ENCODE measurements around the gene IL9R.

The IL9R gene

DNA sequence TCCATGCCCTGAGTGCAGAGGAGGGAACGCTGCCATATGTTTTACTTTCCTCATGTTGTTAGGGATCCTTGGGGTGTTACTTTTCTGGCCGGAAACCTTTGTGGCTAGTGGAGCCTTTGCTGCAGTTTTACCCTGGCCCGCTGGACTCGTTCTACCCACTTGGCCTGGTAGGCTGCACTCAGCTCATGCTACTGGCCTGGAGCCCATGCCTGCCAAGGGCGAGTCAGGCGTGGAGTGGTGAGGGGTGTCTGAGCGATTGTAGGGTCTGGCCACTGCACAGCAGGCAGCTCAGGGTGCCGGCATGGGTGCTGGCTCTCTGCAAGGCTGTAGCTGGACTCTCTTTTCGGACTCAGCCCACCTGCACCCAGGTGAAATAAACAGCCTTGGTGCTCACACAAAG, 41.4 kb upstream of the IL9R start:
- TF ChIP-seq, protein P1, sequence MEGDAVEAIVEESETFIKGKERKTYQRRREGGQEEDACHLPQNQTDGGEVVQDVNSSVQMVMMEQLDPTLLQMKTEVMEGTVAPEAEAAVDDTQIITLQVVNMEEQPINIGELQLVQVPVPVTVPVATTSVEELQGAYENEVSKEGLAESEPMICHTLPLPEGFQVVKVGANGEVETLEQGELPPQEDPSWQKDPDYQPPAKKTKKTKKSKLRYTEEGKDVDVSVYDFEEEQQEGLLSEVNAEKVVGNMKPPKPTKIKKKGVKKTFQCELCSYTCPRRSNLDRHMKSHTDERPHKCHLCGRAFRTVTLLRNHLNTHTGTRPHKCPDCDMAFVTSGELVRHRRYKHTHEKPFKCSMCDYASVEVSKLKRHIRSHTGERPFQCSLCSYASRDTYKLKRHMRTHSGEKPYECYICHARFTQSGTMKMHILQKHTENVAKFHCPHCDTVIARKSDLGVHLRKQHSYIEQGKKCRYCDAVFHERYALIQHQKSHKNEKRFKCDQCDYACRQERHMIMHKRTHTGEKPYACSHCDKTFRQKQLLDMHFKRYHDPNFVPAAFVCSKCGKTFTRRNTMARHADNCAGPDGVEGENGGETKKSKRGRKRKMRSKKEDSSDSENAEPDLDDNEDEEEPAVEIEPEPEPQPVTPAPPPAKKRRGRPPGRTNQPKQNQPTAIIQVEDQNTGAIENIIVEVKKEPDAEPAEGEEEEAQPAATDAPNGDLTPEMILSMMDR (IDR thresholded peaks at IDR 0.05): no peak
- no peaks in the 10 kb centered on the region for H3K79me2 ChIP-seq
- H3K36me3 ChIP-seq (ENCODE audit: control insufficient read depth, insufficient read depth, low read length): no peaks in the 10 kb centered on the region
- H3K9ac ChIP-seq: no peak overlapping the region
- no peaks in the 10 kb centered on the region for H3K27me3 ChIP-seq (ENCODE audit: control insufficient read depth, insufficient read depth, low read length)
- H3K27ac ChIP-seq: no peak overlapping the region
- no peak overlapping the region for H3K4me3 ChIP-seq (ENCODE audit: low read depth, low read length)
- H3K9me3 ChIP-seq (ENCODE audit: control insufficient read depth, low read length): no peaks in the 10 kb centered on the region
- no peak overlapping the region for H2AFZ ChIP-seq
- no peaks in the 10 kb centered on the region for H3K4me1 ChIP-seq
- no peak overlapping the region for H3K4me2 ChIP-seq (ENCODE audit: low read length)

DNA sequence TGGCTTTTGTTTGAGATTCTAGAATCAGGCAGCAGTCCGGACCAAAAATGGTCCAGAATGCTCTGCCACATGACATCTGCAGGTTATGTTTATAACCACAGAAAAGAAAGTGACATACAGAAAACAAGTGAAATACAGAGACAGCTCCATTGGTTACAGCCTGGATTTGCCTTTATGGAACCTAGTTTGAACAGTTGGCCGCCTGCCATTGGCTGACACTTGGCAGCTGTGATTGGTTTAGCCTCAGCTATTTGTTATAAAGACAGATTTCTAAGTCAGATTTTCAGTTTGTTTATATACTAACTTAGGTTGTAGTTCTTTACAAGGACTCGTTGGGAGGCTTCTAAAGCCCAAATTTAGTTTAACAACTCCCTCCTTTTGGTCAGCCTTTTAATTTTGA, 40.8 kb upstream of the IL9R start:
- H3K4me3 ChIP-seq (ENCODE audit: low read depth, low read length): no peak overlapping the region
- no peaks in the 10 kb centered on the region for H3K79me2 ChIP-seq
- no peaks in the 10 kb centered on the region for H3K27me3 ChIP-seq (ENCODE audit: control insufficient read depth, insufficient read depth, low read length)
- peak overlapping the region; percentile 42 for H3K4me2 ChIP-seq (ENCODE audit: low read length)
- no peaks in the 10 kb centered on the region for H3K9me3 ChIP-seq (ENCODE audit: control insufficient read depth, low read length)
- TF ChIP-seq, protein P1 (IDR thresholded peaks at IDR 0.05): no peak
- no peak overlapping the region for H2AFZ ChIP-seq
- no peaks in the 10 kb centered on the region for H3K36me3 ChIP-seq (ENCODE audit: control insufficient read depth, insufficient read depth, low read length)
- H3K4me1 ChIP-seq: no peaks in the 10 kb centered on the region
- H3K27ac ChIP-seq: no peak overlapping the region
- H3K9ac ChIP-seq: no peak overlapping the region

DNA sequence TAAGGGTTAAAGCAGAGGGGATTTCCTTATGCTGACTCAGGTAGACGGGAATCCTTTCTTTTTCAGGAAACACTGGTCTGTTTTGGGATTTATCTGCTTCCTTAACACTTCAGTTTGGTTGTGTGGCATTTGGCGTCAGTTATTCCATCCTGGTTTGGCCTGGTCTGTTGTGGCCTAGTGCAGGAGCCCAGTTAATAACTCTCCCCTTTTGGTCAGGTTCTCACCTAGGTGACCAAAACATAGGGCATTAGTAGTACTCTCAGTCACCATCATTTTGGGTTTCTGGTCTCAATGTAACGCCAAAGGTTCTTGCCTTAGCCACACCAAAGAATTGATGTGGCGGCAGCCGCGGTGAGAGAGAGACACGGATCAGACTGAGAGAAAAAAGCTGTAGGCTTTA, 39.7 kb upstream of the IL9R start:
- H2AFZ ChIP-seq: no peak overlapping the region
- H3K4me2 ChIP-seq (ENCODE audit: low read length): no peak overlapping the region
- TF ChIP-seq, protein P1 (IDR thresholded peaks at IDR 0.05): no peak

DNA sequence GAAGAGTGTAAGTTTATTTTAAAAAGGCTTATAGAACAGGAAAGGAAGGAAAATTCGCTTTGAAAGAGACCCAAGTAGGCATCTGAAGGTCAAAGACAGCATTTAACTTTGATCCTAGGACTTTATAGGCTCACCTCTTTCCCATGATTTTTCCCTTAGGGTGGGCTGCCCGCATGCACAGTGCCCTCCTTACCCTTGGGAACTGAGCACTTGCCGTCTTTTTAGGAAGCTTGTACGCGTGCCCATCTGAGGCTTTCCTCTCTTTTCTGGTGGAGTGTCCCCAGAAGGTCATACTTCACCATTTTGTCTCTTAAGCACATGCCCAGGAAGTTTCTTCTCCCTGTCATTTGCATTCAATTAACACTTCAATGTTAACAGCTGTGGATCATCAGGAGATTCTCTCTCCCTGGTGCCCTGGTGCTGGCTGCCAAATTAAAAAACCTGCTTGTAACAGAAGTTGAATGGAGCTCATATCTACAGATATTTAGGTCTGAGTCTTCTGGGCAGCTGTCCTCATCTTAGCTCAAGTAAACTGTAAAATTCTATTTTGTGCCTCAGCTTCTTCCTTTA, 38.4 kb upstream of the IL9R start:
- TF ChIP-seq, protein P1 (IDR thresholded peaks at IDR 0.05): no peak
- Histone ChIP-seq H3K27me3 (ENCODE audit: control insufficient read depth, insufficient read depth, low read length) (no peaks in the 10 kb centered on the region), H2AFZ (no peak overlapping the region), H3K9me3 (ENCODE audit: control insufficient read depth, low read length) (no peaks in the 10 kb centered on the region), H3K4me3 (ENCODE audit: low read depth, low read length) (no peak overlapping the region), H3K9ac (no peak overlapping the region), H3K79me2 (no peaks in the 10 kb centered on the region), H3K4me2 (ENCODE audit: low read length) (no peak overlapping the region), H3K36me3 (ENCODE audit: control insufficient read depth, insufficient read depth, low read length) (no peaks in the 10 kb centered on the region), H3K4me1 (no peaks in the 10 kb centered on the region), H3K27ac (no peak overlapping the region)

More for the DNA sequence above, 39.7 kb upstream of the IL9R start:
- H3K4me3 ChIP-seq (ENCODE audit: low read depth, low read length): no peak overlapping the region
- H3K4me1 ChIP-seq: no peaks in the 10 kb centered on the region
- no peak overlapping the region for H3K9ac ChIP-seq
- no peak overlapping the region for H3K27ac ChIP-seq
- no peaks in the 10 kb centered on the region for H3K36me3 ChIP-seq (ENCODE audit: control insufficient read depth, insufficient read depth, low read length)
- no peaks in the 10 kb centered on the region for H3K27me3 ChIP-seq (ENCODE audit: control insufficient read depth, insufficient read depth, low read length)
- H3K9me3 ChIP-seq (ENCODE audit: control insufficient read depth, low read length): no peaks in the 10 kb centered on the region
- no peaks in the 10 kb centered on the region for H3K79me2 ChIP-seq

DNA sequence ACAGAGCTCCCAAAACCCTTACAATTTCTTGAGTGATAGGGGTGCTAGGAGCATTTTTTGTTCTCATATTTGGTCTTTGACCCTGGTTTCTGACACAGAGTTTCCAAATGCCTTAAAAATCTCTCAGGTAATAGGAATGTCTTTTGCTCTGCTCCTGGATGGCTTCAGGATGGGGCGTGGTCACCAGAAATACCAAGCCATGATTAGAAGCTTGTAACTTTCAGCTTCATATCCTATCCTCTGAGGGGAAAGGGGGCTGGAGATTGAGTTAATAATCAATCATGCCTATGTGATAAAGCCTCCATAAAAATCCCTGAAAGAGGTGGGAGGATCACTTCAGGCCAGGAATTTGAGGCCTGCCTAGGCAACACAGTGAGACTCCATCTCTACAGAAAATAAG, 34.6 kb upstream of the IL9R start:
- H3K79me2 ChIP-seq: no peaks in the 10 kb centered on the region
- H3K4me2 ChIP-seq (ENCODE audit: low read length): no peak overlapping the region
- no peaks in the 10 kb centered on the region for H3K9me3 ChIP-seq (ENCODE audit: control insufficient read depth, low read length)
- H3K27me3 ChIP-seq (ENCODE audit: control insufficient read depth, insufficient read depth, low read length): no peaks in the 10 kb centered on the region
- TF ChIP-seq, protein P1 (IDR thresholded peaks at IDR 0.05): no peak
- H3K4me1 ChIP-seq: no peaks in the 10 kb centered on the region
- no peak overlapping the region for H3K4me3 ChIP-seq (ENCODE audit: low read depth, low read length)
- no peak overlapping the region for H2AFZ ChIP-seq
- H3K9ac ChIP-seq: no peak overlapping the region
- H3K27ac ChIP-seq: no peak overlapping the region
- H3K36me3 ChIP-seq (ENCODE audit: control insufficient read depth, insufficient read depth, low read length): no peaks in the 10 kb centered on the region
